Tibial artery (tissue), 4 donors: ENCODE results near the gene TCFL5.

Source experiments
- DNase-seq, 2 donors: peaks; one replicate each; pipeline ENCODE4 v3.0.0-alpha.2; 2019
- H3K27ac ChIP-seq, 2 donors: fragments of 200-600 bp; sonication (generic) in 1 of 2; 1 replicate in 1 of 2; 2 replicates in 1 of 2; pipeline ENCODE4 v1.5.1; 2018 to 2019; ENCODE audit warnings: mild to moderate bottlenecking in 1 of 2
- H3K27me3 ChIP-seq, 2 donors: fragments of 200-600 bp; sonication (generic) in 1 of 2; one replicate each; pipeline versions ENCODE4 v1.5.1 to v1.6.0; 2016 to 2019
- H3K36me3 ChIP-seq, 3 donors: fragments of 200-600 bp; sonication (generic) in 2 of 3; one replicate each; pipeline ENCODE4 v1.5.1; 2016 to 2019; ENCODE audit warnings: mild to moderate bottlenecking in 2 of 3
- H3K4me1 ChIP-seq, 4 donors: fragments of 200-600 bp; sonication (generic) in 2 of 4; 1 replicate in 3 of 4; 2 replicates in 1 of 4; pipeline ENCODE4 v1.5.1; 2016 to 2019
- H3K4me3 ChIP-seq, 2 donors: fragments of 200-600 bp; sonication (generic) in 1 of 2; 1 replicate in 1 of 2; 2 replicates in 1 of 2; pipeline ENCODE4 v1.5.1; 2018 to 2019; ENCODE audit warnings: mild to moderate bottlenecking in 2 of 2
- H3K9me3 ChIP-seq, 3 donors: fragments of 200-600 bp; sonication (generic) in 1 of 3; one replicate each; pipeline ENCODE4 v1.5.1; 2016 to 2019
- intact Hi-C: fragments of 100-400 bp; cut with DNase I; formaldehyde crosslinking; loops from one replicate; pipeline ENCODE4 v1.15.0; 2023; ENCODE audit warnings: low total_unique reads
- TF ChIP-seq, protein P1 (sequence below), 2 experiments: fragments of 200-600 bp in 1 of 2; fragments of 450-650 bp in 1 of 2; IDR thresholded peaks; one replicate each; pipeline ENCODE4 v1.5.1; 2017 to 2019; ENCODE audit warnings: antibody characterized with exemption in 2 of 2, mild to moderate bottlenecking in 1 of 2, moderate library complexity in 1 of 2

The TCFL5 gene

DNA sequence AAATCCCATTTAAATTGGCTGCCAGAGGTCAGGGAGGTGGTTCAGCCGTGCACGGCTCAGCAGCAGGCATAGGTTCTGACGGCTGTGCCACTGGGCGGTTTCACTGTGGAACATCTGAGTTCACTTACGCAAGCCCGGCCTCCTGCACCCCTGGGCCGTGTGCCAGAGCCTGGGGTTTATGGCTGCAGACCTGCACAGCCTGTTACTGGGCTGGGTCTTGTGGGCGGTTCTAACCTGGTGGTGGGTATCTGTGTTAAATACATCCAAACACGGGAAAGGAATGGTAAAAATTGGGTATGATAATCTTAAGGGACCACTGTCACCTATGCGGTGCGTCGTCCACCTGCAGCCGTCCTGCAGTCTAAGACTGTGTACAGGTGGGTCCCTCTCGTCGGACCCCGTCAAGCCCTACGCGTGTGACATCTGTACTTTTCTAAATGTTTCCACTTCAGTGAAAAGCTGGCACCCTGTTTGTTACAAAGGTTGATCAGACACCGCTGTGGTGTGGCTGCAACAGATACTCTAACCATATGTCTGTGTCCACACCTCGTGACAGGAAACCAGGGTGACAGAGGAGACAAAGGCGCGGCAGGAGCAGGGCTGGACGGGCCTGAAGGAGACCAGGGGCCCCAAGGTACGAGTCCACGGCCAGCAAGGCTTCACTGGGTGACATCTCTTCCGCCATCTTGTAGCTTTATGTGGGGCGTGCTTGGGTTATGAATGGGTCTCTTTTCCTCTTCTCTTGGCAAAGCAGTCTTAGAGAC, 23.3 kb downstream of the TCFL5 start:
- no peak for DNase-seq
- TF ChIP-seq, protein P1, sequence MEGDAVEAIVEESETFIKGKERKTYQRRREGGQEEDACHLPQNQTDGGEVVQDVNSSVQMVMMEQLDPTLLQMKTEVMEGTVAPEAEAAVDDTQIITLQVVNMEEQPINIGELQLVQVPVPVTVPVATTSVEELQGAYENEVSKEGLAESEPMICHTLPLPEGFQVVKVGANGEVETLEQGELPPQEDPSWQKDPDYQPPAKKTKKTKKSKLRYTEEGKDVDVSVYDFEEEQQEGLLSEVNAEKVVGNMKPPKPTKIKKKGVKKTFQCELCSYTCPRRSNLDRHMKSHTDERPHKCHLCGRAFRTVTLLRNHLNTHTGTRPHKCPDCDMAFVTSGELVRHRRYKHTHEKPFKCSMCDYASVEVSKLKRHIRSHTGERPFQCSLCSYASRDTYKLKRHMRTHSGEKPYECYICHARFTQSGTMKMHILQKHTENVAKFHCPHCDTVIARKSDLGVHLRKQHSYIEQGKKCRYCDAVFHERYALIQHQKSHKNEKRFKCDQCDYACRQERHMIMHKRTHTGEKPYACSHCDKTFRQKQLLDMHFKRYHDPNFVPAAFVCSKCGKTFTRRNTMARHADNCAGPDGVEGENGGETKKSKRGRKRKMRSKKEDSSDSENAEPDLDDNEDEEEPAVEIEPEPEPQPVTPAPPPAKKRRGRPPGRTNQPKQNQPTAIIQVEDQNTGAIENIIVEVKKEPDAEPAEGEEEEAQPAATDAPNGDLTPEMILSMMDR (IDR thresholded peaks at IDR 0.05), result no peak
- H3K9me3 ChIP-seq, result no peaks in the 10 kb centered on the region
- no peak overlapping the region for H3K4me3 ChIP-seq
- H3K36me3 ChIP-seq, result no peaks in the 10 kb centered on the region
- no peak overlapping the region for H3K27ac ChIP-seq
- H3K4me1 ChIP-seq, result peaks cover 0 to 3% (median 0%) of the 10 kb centered on the region in 4 donors
- H3K27me3 ChIP-seq, result peaks cover 0 to 39% of the 10 kb centered on the region in 2 donors
- intact Hi-C loops, result no loop called here

DNA sequence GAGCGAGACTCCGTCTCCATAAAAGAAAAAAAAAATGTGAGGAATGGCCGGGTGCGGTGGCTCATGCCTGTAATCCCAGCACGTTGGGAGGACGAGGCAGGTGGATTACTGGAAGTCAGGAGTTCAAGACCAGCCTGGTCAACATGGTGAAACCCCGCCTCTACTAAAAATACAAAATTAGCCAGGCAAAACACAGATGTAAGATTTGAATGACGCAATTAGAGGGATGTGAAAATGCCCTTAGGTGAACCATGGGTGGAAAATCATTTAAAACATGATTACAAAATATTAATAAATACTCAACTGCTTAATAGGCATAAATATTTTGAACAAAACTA, 23.9 kb downstream of the TCFL5 start:
- no peaks in the 10 kb centered on the region for H3K9me3 ChIP-seq
- TF ChIP-seq, protein P1 (IDR thresholded peaks at IDR 0.05), result no peak
- peaks cover 0 to 3% (median 0%) of the 10 kb centered on the region in 4 donors for H3K4me1 ChIP-seq
- no peak overlapping the region for H3K4me3 ChIP-seq
- intact Hi-C loops, result no loop called here
- H3K27me3 ChIP-seq, result peaks cover 0 to 39% of the 10 kb centered on the region in 2 donors
- no peaks in the 10 kb centered on the region for H3K36me3 ChIP-seq
- no peak for DNase-seq
- no peak overlapping the region for H3K27ac ChIP-seq

DNA sequence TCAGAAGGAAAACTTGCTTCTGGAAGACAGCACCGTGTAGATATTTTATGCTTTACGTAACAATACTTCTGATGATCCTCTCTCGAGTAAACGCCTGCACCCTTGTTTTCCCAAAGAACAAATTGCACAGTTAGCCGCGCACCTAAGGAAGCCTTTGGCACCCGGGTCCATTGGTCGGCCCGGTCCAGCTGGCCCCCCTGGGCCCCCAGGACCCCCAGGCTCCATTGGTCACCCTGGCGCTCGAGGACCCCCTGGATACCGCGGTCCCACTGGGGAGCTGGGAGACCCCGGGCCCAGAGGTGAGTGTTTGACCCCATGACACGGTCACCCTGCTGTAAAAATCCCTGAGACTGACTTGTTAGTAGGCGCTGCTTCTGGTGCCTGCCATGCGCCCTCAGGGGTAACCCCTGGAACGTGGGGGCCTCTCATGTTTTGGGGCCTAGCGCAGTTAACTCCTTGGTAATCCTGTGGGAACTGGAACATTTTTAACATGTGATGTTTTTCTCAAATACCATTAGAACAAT, 24.6 kb downstream of the TCFL5 start:
- no peak for DNase-seq
- peaks cover 0 to 6% (median 0%) of the 10 kb centered on the region in 4 donors for H3K4me1 ChIP-seq
- no peak overlapping the region for H3K27ac ChIP-seq
- no peaks in the 10 kb centered on the region for H3K9me3 ChIP-seq
- H3K36me3 ChIP-seq, result no peaks in the 10 kb centered on the region
- peaks cover 0 to 39% of the 10 kb centered on the region in 2 donors for H3K27me3 ChIP-seq
- TF ChIP-seq, protein P1 (IDR thresholded peaks at IDR 0.05), result no peak
- H3K4me3 ChIP-seq, result no peak overlapping the region
- intact Hi-C loops, result no loop called here

DNA sequence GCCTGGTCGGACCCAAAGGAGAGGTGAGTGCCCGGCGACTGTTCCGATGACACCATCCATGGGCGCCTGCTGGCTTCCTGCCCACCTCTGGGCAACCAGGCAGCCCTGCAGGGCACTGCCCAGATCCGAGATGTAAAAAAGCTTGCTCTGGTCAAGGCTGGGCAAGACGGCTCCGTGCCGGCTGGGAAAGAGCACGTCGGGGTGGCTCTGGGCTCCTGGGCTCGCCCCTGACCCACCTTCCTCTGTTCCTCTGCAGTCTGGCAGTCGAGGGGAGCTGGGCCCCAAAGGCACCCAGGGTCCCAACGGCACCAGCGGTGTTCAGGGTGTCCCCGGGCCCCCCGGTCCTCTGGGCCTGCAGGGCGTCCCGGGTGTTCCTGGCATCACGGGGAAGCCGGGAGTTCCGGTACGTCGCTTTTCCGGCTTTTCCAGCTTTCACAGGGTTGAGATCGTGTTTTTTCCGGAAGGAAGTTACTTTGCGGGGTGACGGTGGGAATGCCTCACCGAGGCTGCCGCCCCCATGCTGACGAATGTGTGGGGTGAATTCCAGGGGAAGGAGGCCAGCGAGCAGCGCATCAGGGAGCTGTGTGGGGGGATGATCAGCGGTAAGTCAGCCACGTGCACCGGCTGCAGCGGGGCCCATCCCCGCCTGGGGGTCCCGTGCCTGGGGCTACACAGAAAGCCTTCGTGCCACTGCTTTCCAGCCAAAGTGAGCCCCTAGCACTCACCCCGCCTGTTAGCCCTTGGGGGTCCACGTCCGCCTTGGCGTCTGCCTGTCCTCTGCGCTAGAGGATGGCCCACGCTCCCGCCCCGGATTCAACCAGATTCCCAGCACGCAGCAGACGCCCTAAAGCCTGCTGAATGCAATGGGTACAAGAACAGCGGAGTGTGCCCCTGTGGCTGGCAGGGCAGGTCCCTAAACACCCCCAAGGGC, 25.4 kb downstream of the TCFL5 start:
- H3K27ac ChIP-seq, result no peak overlapping the region
- H3K36me3 ChIP-seq, result no peaks in the 10 kb centered on the region
- intact Hi-C loops, result no loop called here
- H3K4me1 ChIP-seq, result peaks cover 0 to 15% (median 0%) of the 10 kb centered on the region in 4 donors
- no peak for DNase-seq
- no peak overlapping the region for H3K4me3 ChIP-seq
- TF ChIP-seq, protein P1 (IDR thresholded peaks at IDR 0.05), result no peak
- H3K27me3 ChIP-seq, result peaks cover 0 to 39% of the 10 kb centered on the region in 2 donors
- H3K9me3 ChIP-seq, result no peaks in the 10 kb centered on the region

DNA sequence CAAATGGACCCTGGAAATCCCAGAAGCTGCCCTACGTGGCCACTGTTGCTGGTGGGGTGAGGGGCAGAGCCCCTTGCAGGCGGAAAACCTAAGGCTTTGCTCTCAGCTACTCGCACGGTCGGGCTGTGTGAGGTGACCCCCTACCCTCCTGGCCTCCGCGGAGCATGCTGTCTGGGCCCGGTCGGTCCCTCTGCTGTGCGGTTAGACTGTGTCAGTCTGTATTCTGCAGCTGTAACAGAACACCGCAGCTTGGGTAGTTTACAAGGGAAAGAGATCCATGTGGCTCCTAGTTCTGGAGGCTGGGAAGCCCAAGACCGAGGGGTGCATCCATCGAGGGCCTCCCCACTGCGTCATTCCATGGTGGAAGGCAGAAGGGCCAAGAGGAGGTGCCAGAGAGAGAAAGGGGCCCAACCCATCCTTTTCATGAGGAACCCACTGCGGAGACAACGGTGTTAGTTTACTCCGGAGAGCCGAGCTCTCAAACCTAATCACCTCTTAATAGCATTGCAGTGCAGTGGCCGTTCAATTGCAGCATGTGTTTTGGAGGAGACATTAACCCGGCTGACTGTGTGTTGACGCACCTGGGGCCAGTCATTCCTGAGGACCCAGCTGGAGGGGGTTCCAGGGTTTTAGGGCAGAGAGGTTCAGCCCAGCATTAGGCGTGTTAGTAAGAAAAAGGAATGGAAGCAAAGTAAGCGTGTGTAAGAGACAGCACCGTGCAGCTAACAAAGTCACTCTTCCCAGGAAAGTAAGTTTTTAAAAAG, 26.5 kb downstream of the TCFL5 start:
- DNase-seq, result no peak
- Histone ChIP-seq H3K4me3 (no peak overlapping the region), H3K27me3 (peaks cover 0 to 39% of the 10 kb centered on the region in 2 donors), H3K27ac (no peak overlapping the region), H3K9me3 (no peaks in the 10 kb centered on the region), H3K4me1 (peaks cover 0 to 18% (median 0%) of the 10 kb centered on the region in 4 donors), H3K36me3 (no peaks in the 10 kb centered on the region)
- TF ChIP-seq, protein P1 (IDR thresholded peaks at IDR 0.05), result no peak
- intact Hi-C loops, result no loop called here
